A549 (cell line): ENCODE data around the gene SNX14. TPM values are rescaled to one million over a fixed set of nuclear protein-coding genes. Genes with fewer than 3 reads are reported as not detected.
A peak's percentile ranks its signal among the peaks of the same experiment; 100 is the strongest.

Source experiments
- ATAC-seq, 2 experiments: fragments of 200-7000 bp in 1 of 2; fragments of >200 bp in 1 of 2; cut with Nextera tagmentation in 1 of 2; cut with Tn5 transposase in 1 of 2; 3 replicates each; pipeline versions ENCODE4 v1.8.0 to v1.9.1; 2018 to 2020; ENCODE audit warnings: mild to moderate bottlenecking in 1 of 2, moderate library complexity in 1 of 2
- CTCF ChIA-PET: fragments of 300-600 bp; sonication (Branson Sonifier 250); formaldehyde crosslinking; extraction: SDS; loops from one replicate; lab custom pipeline; 2021; ENCODE audit warnings: antibody characterized with exemption, inconsistent platforms; lab: Yijun Ruan, JAX
- POLR2A ChIA-PET: fragments of 350-600 bp; formaldehyde crosslinking; extraction: SDS; loops from one replicate; lab custom pipeline; 2021; ENCODE audit warnings: antibody characterized with exemption, inconsistent platforms; lab: Yijun Ruan, JAX
- DNase-seq, 2 experiments: peaks; one replicate each; pipeline versions ENCODE4 v3.0.0 to v3.0.0-alpha.2; 2011 to 2016; ENCODE audit warnings: low read depth in 1 of 2, low spot score in 1 of 2
- FAIRE-seq: peaks from 2 replicates; lab custom pipeline; 2011; peaks lifted over from hg19 to GRCh38; lab: Jason Lieb, UNC
- H3K27ac ChIP-seq, 2 experiments: fragments of >200 bp; sonication (Bioruptor Twin); formaldehyde crosslinking; 3 replicates each; pipeline ENCODE4 v1.5.1; 2016 to 2017
- H3K4me1 ChIP-seq: fragments of >200 bp; sonication (Bioruptor Twin); formaldehyde crosslinking; 3 replicates; pipeline ENCODE4 v1.6.1; 2016
- H3K4me2 ChIP-seq: fragments of >200 bp; sonication (Bioruptor Twin); formaldehyde crosslinking; 3 replicates; pipeline ENCODE4 v1.6.1; 2016
- H3K4me3 ChIP-seq: fragments of >200 bp; sonication (Bioruptor Twin); formaldehyde crosslinking; 3 replicates; pipeline ENCODE4 v1.5.1; 2016
- H3K9me3 ChIP-seq: fragments of >200 bp; sonication (Bioruptor Twin); formaldehyde crosslinking; 3 replicates; pipeline ENCODE4 v1.6.1; 2016
- BHLHE40 ChIP-seq: IDR thresholded peaks from 2 replicates; pipeline ENCODE4 v1.6.1; 2012; ENCODE audit warnings: low read depth, low read length, inconsistent platforms
- CBX8 ChIP-seq: fragments of 200-600 bp; sonication (generic); IDR thresholded peaks from 2 replicates; pipeline ENCODE4 v1.6.1; 2016
- CHD2 ChIP-seq: fragments of 150-350 bp; IDR thresholded peaks from 2 replicates; pipeline ENCODE4 v1.6.1; 2014; ENCODE audit warnings: low read length; ENCODE audit not compliant: partially characterized antibody
- CHD4 ChIP-seq: fragments of 200-600 bp; sonication (generic); IDR thresholded peaks from 2 replicates; pipeline ENCODE4 v1.6.1; 2016; ENCODE audit warnings: antibody characterized with exemption, mild to moderate bottlenecking, borderline replicate concordance
- EHMT2 ChIP-seq: fragments of 200-600 bp; sonication (generic); IDR thresholded peaks from 2 replicates; pipeline ENCODE4 v1.6.1; 2016; ENCODE audit warnings: antibody characterized with exemption, low read depth, mild to moderate bottlenecking, moderate library complexity
- FOSL2 ChIP-seq, 2 experiments: fragments of 450-650 bp in 1 of 2; fragments of >200 bp in 1 of 2; sonication (Bioruptor Twin) in 1 of 2; formaldehyde crosslinking; IDR thresholded peaks; 2 replicates each; pipeline versions ENCODE4 v1.5.0 to v1.6.1; 2016 to 2020; ENCODE audit warnings: mild to moderate bottlenecking in 1 of 2, moderate library complexity in 1 of 2
- HDAC2 ChIP-seq: fragments of 200-600 bp; sonication (generic); IDR thresholded peaks from 2 replicates; pipeline ENCODE4 v1.6.1; 2016
- HOXA7 ChIP-seq: fragments of 250-450 bp; sonication (Bioruptor Pico); IDR thresholded peaks from 2 replicates; pipeline ENCODE4 v1.5.0; 2020; ENCODE audit warnings: mild to moderate bottlenecking, moderate library complexity
- HOXB13 ChIP-seq: fragments of 250-450 bp; sonication (Bioruptor Pico); IDR thresholded peaks from 2 replicates; pipeline ENCODE4 v1.5.0; 2020; ENCODE audit warnings: low read depth, mild to moderate bottlenecking, moderate library complexity
- JUN ChIP-seq, 2 experiments: fragments of >200 bp; sonication (Bioruptor Twin); formaldehyde crosslinking; IDR thresholded peaks; 2 replicates in 1 of 2; 3 replicates in 1 of 2; pipeline ENCODE4 v1.6.1; 2016 to 2017
- JUNB ChIP-seq: fragments of >200 bp; sonication (Bioruptor Twin); formaldehyde crosslinking; IDR thresholded peaks from 2 replicates; pipeline ENCODE4 v1.6.1; 2016
- MAFK ChIP-seq: fragments of 450-650 bp; IDR thresholded peaks from 2 replicates; pipeline ENCODE4 v1.6.1; 2014; ENCODE audit not compliant: partially characterized antibody
- MAZ ChIP-seq: fragments of 150-350 bp; IDR thresholded peaks from 2 replicates; pipeline ENCODE4 v1.6.1; 2014; ENCODE audit warnings: antibody characterized with exemption, low read depth, low read length, borderline replicate concordance
- NFE2L2 ChIP-seq: fragments of 150-350 bp; conservative IDR thresholded peaks from 2 replicates; pipeline ENCODE4 v1.6.1; 2014; ENCODE audit warnings: low read length
- POLR2A ChIP-seq: IDR thresholded peaks from 2 replicates; pipeline ENCODE4 v1.6.1; 2012; ENCODE audit warnings: mild to moderate bottlenecking, low read length
- POLR2AphosphoS2 ChIP-seq: conservative IDR thresholded peaks from 2 replicates; pipeline ENCODE4 v1.6.1; 2012; ENCODE audit warnings: low read length, improper control_type of control experiment, inconsistent platforms
- RARB ChIP-seq: fragments of 250-450 bp; sonication (Bioruptor Pico); IDR thresholded peaks from 2 replicates; pipeline ENCODE4 v1.8.0; 2021; ENCODE audit warnings: mild to moderate bottlenecking, moderate library complexity
- SREBF2 ChIP-seq: fragments of 450-650 bp; IDR thresholded peaks from 2 replicates; pipeline ENCODE4 v1.6.1; 2014; ENCODE audit warnings: mild to moderate bottlenecking, moderate library complexity
- ZSCAN20 ChIP-seq: fragments of 250-450 bp; sonication (Bioruptor Pico); IDR thresholded peaks from 2 replicates; pipeline ENCODE4 v1.8.0; 2022; ENCODE audit warnings: mild to moderate bottlenecking, moderate library complexity
- WGBS: methylation state at CpG from one replicate; pipeline ENCODE4 v1.1.6; 2017; ENCODE audit errors: missing lambda C conversion rate; 5-methylcytosine and 5-hydroxymethylcytosine counted together
- polyA plus RNA-seq, 4 experiments: library from polyadenylated mRNA; depleted of rRNA in 3 of 4; stranded (reverse); fragments of >200 nt; fragmentation: RNase III in 1 of 4; extraction: RNeasy Plus Mini Kit Qiagen cat#74134 plus additional on column Dnase treatment in 1 of 4; gene quantifications; 2 replicates in 3 of 4; 3 replicates in 1 of 4; pipeline ENCODE4 v1.2.3, GENCODE V29; 2011 to 2017
- TF ChIP-seq, protein P1 (sequence below): fragments of 250-450 bp; sonication (Bioruptor Pico); IDR thresholded peaks from 2 replicates; pipeline ENCODE4 v1.5.0; 2021; ENCODE audit warnings: mild to moderate bottlenecking, moderate library complexity, borderline replicate concordance
- TF ChIP-seq, protein P2 (sequence below): fragments of 200-600 bp; sonication (generic); IDR thresholded peaks from 2 replicates; pipeline ENCODE4 v1.6.1; 2016; ENCODE audit warnings: antibody characterized with exemption, mild to moderate bottlenecking, moderate library complexity
- TF ChIP-seq, protein P3 (sequence below): fragments of 450-650 bp; IDR thresholded peaks from 2 replicates; pipeline ENCODE4 v1.6.1; 2014; ENCODE audit warnings: antibody characterized with exemption
- TF ChIP-seq, protein P4 (sequence below): fragments of 250-450 bp; sonication (Bioruptor Pico); IDR thresholded peaks from 2 replicates; pipeline ENCODE4 v1.5.0; 2020; ENCODE audit warnings: low read depth, mild to moderate bottlenecking, moderate library complexity

Gene SNX14
- polyA plus RNA-seq, 2 of the 4 experiments (the other 2 are of a cell fraction): 47.1 to 113 TPM

DNA sequence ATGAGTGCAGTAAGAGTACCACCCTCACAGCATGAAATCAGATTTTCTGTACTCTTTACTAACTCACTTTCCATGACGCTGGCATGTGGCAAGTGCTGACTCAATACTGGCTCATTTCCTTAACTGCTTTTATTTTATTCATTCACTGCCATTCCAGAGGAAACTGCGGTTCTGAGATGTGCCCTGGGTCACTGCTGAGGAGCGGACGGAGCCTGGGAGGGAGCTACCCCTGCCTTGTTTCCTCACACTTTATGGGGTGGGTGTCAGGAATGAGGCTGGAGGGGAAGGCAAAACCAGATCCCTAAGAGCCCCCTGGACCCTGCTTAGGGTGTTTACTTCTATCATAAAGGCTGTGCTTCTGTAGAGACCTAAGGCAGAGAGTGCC lies 129.4 kb downstream of the SNX14 start:
- 10% methylated on average over 4 of the region's 4 CpGs for WGBS
- Histone ChIP-seq H3K4me2 (peak overlapping the region; percentile 85), H3K27ac (peak overlapping the region; percentile 78 to 85), H3K4me1 (peaks cover 73% of the 10 kb centered on the region), H3K9me3 (no peaks in the 10 kb centered on the region), H3K4me3 (0 out of 3 replicates have a peak overlapping the region, but pooled peaks have one; percentile 14)
- ATAC-seq (peak; percentile 73 to 79), FAIRE-seq (no peak), DNase-seq (peak; percentile 17 to 58)
- ChIA-PET CTCF (interaction anchor here (1.0 to 3.5 kb wide), 6 partner anchors 14 to 109 kb away, joined by 3 to 17 read pairs (median 5); no protein-coding TSS in a partner anchor), POLR2A (interaction anchor here (1.3 to 2.0 kb wide), 3 partner anchors 15 to 103 kb away, joined by 4 to 8 read pairs (median 8); partner anchors contain the start of gene NT5E)
- TF ChIP-seq POLR2A (no peak), FOSL2 (IDR thresholded peaks at IDR 0.05) (no peak), FOSL2 (CRISPR knock-in tag; IDR thresholded peaks at IDR 0.05) (peak; percentile 56), JUNB (peak; percentile 24; the same call in 1 of the 2 replicates), HOXB13 (no peak), MAFK (peak; percentile 22), BHLHE40 (no peak)

DNA sequence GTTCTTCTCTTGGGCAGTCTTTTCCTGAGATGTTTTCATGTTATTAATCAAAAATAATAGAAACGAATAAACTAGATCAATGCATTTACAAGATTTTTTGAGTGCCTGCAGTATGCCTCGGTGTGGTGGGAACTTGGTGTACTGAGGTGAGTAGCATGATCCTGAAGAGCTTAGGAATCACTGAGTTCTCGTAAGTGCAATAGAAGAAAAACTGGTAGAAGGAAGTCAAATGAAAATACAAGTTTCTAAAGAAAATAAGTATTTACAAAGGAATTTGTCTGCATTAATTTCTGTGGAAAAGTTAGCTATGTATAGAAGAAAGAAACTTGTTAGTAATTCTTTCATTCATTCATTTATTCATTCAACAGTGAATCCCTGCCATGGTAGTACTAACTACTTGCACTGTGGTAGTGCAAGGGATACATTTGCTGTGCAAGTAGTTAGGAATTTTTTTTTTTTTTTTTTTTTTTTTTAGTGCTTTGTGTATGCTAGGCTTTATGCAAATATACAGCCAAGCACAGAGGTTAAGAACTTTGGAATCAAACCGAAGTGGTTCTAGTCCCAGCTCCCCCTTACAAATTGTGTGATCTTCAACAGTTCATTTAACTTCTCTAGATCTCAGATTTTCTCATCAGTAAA lies 129.9 kb downstream of the SNX14 start:
- POLR2A ChIA-PET: interaction anchor here (1.3 to 2.0 kb wide), 3 partner anchors 14 to 102 kb away, joined by 4 to 8 read pairs (median 8); partner anchors contain the start of gene NT5E

DNA sequence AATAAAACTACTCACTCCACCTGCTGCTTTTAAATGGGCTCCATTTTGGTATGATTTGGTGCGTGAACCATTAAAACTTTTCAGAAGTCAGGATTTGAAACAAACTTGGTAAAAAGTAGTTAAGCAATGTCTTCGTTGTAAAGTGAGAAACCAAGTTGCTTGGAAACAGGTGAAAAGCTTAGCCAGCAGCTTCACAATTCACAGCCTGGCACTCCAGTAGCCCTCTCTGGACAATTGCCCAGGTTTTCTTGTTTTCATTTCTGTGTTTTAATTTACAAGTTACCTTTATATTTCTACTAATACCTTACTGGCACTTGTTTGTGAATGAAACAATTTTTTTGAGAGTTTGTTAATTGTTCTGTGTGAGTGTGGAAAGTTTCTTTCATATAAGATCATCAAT lies 131.0 kb downstream of the SNX14 start:
- TF ChIP-seq CHD2: no peak
- no peak for TF ChIP-seq MAFK
- TF ChIP-seq JUN (IDR thresholded peaks at IDR 0.05): no peak
- TF ChIP-seq CBX8: no peak
- TF ChIP-seq POLR2AphosphoS2: no peak
- no peak for TF ChIP-seq MAZ
- no peak for TF ChIP-seq ZSCAN20
- TF ChIP-seq BHLHE40: no peak
- no peak for TF ChIP-seq POLR2A
- TF ChIP-seq HDAC2: no peak
- TF ChIP-seq, protein P1, sequence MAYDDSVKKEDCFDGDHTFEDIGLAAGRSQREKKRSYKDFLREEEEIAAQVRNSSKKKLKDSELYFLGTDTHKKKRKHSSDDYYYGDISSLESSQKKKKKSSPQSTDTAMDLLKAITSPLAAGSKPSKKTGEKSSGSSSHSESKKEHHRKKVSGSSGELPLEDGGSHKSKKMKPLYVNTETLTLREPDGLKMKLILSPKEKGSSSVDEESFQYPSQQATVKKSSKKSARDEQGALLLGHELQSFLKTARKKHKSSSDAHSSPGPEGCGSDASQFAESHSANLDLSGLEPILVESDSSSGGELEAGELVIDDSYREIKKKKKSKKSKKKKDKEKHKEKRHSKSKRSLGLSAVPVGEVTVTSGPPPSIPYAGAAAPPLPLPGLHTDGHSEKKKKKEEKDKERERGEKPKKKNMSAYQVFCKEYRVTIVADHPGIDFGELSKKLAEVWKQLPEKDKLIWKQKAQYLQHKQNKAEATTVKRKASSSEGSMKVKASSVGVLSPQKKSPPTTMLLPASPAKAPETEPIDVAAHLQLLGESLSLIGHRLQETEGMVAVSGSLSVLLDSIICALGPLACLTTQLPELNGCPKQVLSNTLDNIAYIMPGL (CRISPR knock-in tag): no peak
- TF ChIP-seq, protein P2, sequence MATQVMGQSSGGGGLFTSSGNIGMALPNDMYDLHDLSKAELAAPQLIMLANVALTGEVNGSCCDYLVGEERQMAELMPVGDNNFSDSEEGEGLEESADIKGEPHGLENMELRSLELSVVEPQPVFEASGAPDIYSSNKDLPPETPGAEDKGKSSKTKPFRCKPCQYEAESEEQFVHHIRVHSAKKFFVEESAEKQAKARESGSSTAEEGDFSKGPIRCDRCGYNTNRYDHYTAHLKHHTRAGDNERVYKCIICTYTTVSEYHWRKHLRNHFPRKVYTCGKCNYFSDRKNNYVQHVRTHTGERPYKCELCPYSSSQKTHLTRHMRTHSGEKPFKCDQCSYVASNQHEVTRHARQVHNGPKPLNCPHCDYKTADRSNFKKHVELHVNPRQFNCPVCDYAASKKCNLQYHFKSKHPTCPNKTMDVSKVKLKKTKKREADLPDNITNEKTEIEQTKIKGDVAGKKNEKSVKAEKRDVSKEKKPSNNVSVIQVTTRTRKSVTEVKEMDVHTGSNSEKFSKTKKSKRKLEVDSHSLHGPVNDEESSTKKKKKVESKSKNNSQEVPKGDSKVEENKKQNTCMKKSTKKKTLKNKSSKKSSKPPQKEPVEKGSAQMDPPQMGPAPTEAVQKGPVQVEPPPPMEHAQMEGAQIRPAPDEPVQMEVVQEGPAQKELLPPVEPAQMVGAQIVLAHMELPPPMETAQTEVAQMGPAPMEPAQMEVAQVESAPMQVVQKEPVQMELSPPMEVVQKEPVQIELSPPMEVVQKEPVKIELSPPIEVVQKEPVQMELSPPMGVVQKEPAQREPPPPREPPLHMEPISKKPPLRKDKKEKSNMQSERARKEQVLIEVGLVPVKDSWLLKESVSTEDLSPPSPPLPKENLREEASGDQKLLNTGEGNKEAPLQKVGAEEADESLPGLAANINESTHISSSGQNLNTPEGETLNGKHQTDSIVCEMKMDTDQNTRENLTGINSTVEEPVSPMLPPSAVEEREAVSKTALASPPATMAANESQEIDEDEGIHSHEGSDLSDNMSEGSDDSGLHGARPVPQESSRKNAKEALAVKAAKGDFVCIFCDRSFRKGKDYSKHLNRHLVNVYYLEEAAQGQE: no peak
- TF ChIP-seq CHD4: no peak
- no peak for TF ChIP-seq SREBF2
- no peak for TF ChIP-seq RARB (CRISPR knock-in tag)
- TF ChIP-seq, protein P3, sequence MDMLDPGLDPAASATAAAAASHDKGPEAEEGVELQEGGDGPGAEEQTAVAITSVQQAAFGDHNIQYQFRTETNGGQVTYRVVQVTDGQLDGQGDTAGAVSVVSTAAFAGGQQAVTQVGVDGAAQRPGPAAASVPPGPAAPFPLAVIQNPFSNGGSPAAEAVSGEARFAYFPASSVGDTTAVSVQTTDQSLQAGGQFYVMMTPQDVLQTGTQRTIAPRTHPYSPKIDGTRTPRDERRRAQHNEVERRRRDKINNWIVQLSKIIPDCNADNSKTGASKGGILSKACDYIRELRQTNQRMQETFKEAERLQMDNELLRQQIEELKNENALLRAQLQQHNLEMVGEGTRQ: no peak
- no peak for TF ChIP-seq NFE2L2
- TF ChIP-seq, protein P4, sequence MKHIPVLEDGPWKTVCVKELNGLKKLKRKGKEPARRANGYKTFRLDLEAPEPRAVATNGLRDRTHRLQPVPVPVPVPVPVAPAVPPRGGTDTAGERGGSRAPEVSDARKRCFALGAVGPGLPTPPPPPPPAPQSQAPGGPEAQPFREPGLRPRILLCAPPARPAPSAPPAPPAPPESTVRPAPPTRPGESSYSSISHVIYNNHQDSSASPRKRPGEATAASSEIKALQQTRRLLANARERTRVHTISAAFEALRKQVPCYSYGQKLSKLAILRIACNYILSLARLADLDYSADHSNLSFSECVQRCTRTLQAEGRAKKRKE (CRISPR knock-in tag): no peak
- TF ChIP-seq EHMT2: no peak
- TF ChIP-seq HOXA7 (CRISPR knock-in tag): no peak
- no peak for FAIRE-seq
- ChIA-PET CTCF (interaction anchor here (1.0 to 3.5 kb wide), 7 partner anchors 12 to 108 kb away, joined by 3 to 17 read pairs (median 3); partner anchors contain the start of gene NT5E), POLR2A (interaction anchor here (2.0 kb wide), 1 partner anchor 13 kb away, joined by 8 read pairs; the partner anchor contains the start of gene NT5E)
- no peaks in the 10 kb centered on the region for H3K9me3 ChIP-seq
- ATAC-seq: no peak
- H3K4me2 ChIP-seq: no peak overlapping the region; the same call in 2 of the 3 replicates
- H3K27ac ChIP-seq: peak overlapping the region in 1 of 2 experiments; percentile 85; a peak in 2 of 6 replicates
- H3K4me1 ChIP-seq: peaks cover 81% of the 10 kb centered on the region
- WGBS: 81% methylated on average over 2 of the region's 2 CpGs
- no peak overlapping the region for H3K4me3 ChIP-seq
- DNase-seq: no peak

More for the DNA sequence above, 129.9 kb downstream of the SNX14 start:
- H3K27ac ChIP-seq: peak overlapping the region; percentile 78 to 85
- no peak overlapping the region for H3K4me3 ChIP-seq
- H3K9me3 ChIP-seq: no peaks in the 10 kb centered on the region
- no peak for FAIRE-seq
- DNase-seq: no peak
- H3K4me1 ChIP-seq: peaks cover 77% of the 10 kb centered on the region
- peak; percentile 14 to 22; a peak in 2 of 6 replicates for ATAC-seq
- CTCF ChIA-PET: interaction anchor here (1.0 to 3.5 kb wide), 8 partner anchors 13 to 109 kb away, joined by 3 to 17 read pairs (median 4); partner anchors contain the start of gene NT5E
- TF ChIP-seq FOSL2 (IDR thresholded peaks at IDR 0.05) (no peak), FOSL2 (CRISPR knock-in tag; IDR thresholded peaks at IDR 0.05) (no peak), CHD4 (no peak), HOXA7 (CRISPR knock-in tag) (no peak)
- TF ChIP-seq, all 56 proteins: peak for 0
- H3K4me2 ChIP-seq: peak overlapping the region; percentile 85
- 35% methylated on average over 4 of the region's 4 CpGs for WGBS
